NCI-H2081 (cell line): Measurements from ENCODE around the gene OR2V1.
A peak's percentile ranks its signal among the peaks of the same experiment; 100 is the strongest.
"Not testable (repeated sequence)": the region's sequence is repeated elsewhere in the genome, so short reads cannot be mapped to it uniquely, and the experiment has no call there.

ENCODE experiments used
- DNase-seq, 2 experiments: peaks; one replicate each; lab custom pipeline; 2025; lab: John Stamatoyannopoulos, UW

The OR2V1 gene

GRCh38 chr5:181130832-181131496 is at the start of gene OR2V1:
OR2V1 (minus strand) TSS chr5:181131169; CDS start chr5:181125304, 5,865 bp downstream.
- no peak for DNase-seq

GRCh38 chr5:181177559-181177958 is 46.6 kb upstream of the OR2V1 start:
- DNase-seq: not testable (repeated sequence)

- DNase-seq: no peak
These were observed 45.4 kb upstream of the OR2V1 start for GRCh38 chr5:181176254-181176952.

- no peak for DNase-seq
These were observed 42.7 kb upstream of the OR2V1 start for GRCh38 chr5:181173420-181174342.

- no peak for DNase-seq
These were observed 42.1 kb upstream of the OR2V1 start for GRCh38 chr5:181173027-181173419.

- DNase-seq: no peak
These were observed 40.8 kb upstream of the OR2V1 start for GRCh38 chr5:181171782-181172181.

GRCh38 chr5:181170996-181171395 is 40.0 kb upstream of the OR2V1 start:
- DNase-seq: no peak

- no peak for DNase-seq
These were observed 39.4 kb upstream of the OR2V1 start for GRCh38 chr5:181170237-181170825.

GRCh38 chr5:181169459-181170236 is 38.7 kb upstream of the OR2V1 start:
- DNase-seq: peak in 1 of 2 experiments; percentile 30

GRCh38 chr5:181168595-181169118 is 37.7 kb upstream of the OR2V1 start:
- peak in 1 of 2 experiments; percentile 10 for DNase-seq

GRCh38 chr5:181167814-181168488 is 37.0 kb upstream of the OR2V1 start:
- peak; percentile 35 to 45 for DNase-seq

- DNase-seq: no peak
These were observed 36.1 kb upstream of the OR2V1 start for GRCh38 chr5:181166812-181167733.

- no peak for DNase-seq
These were observed 33.3 kb upstream of the OR2V1 start for GRCh38 chr5:181164076-181164952.

GRCh38 chr5:181163487-181164075 is 32.6 kb upstream of the OR2V1 start:
- DNase-seq: no peak

- no peak for DNase-seq
These were observed 30.7 kb upstream of the OR2V1 start for GRCh38 chr5:181161534-181162175.

- DNase-seq: peak; percentile 37 to 39
These were observed 30.0 kb upstream of the OR2V1 start for GRCh38 chr5:181160755-181161533.
